Measurements from ENCODE around the gene KCTD10.

Gene KCTD10

GRCh38 chr12:109469517-109469916, 7.6 kb downstream of the KCTD10 start:
- no peak for DNase-seq

GRCh38 chr12:109467978-109468676, 9.0 kb downstream of the KCTD10 start:
- DNase-seq = no peak

- DNase-seq = no peak
Observed at GRCh38 chr12:109466821-109467220, 10.3 kb downstream of the KCTD10 start.

GRCh38 chr12:109466305-109466704, 10.8 kb downstream of the KCTD10 start:
- DNase-seq = no peak

- DNase-seq = no peak
Observed at GRCh38 chr12:109464642-109465351, 12.3 kb downstream of the KCTD10 start.

- no peak for DNase-seq
Observed at GRCh38 chr12:109463756-109464155, 13.3 kb downstream of the KCTD10 start.

GRCh38 chr12:109462868-109463692, 14.0 kb downstream of the KCTD10 start:
- no peak for DNase-seq

GRCh38 chr12:109461846-109462756, 15.0 kb downstream of the KCTD10 start:
- no peak for DNase-seq

- DNase-seq = no peak
Observed at GRCh38 chr12:109461049-109461845, 15.9 kb downstream of the KCTD10 start.

- no peak for DNase-seq
Observed at GRCh38 chr12:109460538-109460937, 16.6 kb downstream of the KCTD10 start.

GRCh38 chr12:109459247-109459646, 17.9 kb downstream of the KCTD10 start:
- no peak for DNase-seq

GRCh38 chr12:109458771-109459208, 18.3 kb downstream of the KCTD10 start:
- DNase-seq = no peak

- no peak for DNase-seq
Observed at GRCh38 chr12:109458086-109458485, 19.0 kb downstream of the KCTD10 start.

GRCh38 chr12:109455706-109456105, 21.4 kb downstream of the KCTD10 start:
- DNase-seq = no peak

- DNase-seq = no peak
Observed at GRCh38 chr12:109452489-109452888, 24.6 kb downstream of the KCTD10 start.

GRCh38 chr12:109451400-109451799, 25.7 kb downstream of the KCTD10 start:
- no peak for DNase-seq

- DNase-seq = no peak
Observed at GRCh38 chr12:109450980-109451379, 26.1 kb downstream of the KCTD10 start.

- DNase-seq = no peak
Observed at GRCh38 chr12:109449845-109450532, 27.1 kb downstream of the KCTD10 start.

GRCh38 chr12:109448707-109449390, 28.3 kb downstream of the KCTD10 start:
- DNase-seq = no peak

- DNase-seq = no peak
Observed at GRCh38 chr12:109448272-109448671, 28.8 kb downstream of the KCTD10 start.
